ENCODE data around the gene KCNIP3.
"Not testable (repeated sequence)": the region's sequence is repeated elsewhere in the genome, so short reads cannot be mapped to it uniquely, and the experiment has no call there.

KCNIP3 gene

DNA sequence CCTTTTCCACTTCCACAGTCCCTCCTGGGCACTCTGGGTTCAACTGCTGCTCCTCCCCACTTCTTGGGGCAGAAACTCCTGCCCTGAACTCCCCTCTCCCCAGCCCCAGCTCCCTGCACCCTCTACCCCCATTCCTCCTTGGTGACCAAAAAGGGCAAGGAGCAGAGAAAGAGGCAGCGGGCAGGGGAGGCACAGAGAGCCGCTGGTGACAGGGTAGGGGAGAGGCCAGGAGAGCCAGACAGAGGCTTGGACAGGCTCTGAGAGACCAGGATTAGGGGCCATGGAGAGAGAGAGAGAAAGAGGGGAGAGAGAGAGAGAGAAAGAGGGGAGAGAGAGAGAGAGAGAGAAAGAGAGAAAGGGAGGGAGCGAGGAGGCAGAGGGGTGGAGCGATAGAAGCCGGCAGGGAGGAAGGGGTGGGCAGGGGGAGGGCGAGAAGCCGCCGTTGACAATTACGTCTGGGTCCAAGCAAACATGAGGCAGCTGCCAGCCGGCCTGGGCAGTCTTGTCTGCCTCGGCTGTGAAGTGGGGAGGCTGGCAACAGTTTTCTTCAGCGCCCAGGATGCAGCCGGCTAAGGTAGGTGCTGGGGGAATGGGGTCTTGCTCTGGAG lies at the start of gene KCNIP3:
Gene KCNIP3, plus strand, starts transcription at position 468 of the 608 bp plus-strand sequence. Its CDS starts 92 bp downstream, at position 560.
- no peak for DNase-seq

DNA sequence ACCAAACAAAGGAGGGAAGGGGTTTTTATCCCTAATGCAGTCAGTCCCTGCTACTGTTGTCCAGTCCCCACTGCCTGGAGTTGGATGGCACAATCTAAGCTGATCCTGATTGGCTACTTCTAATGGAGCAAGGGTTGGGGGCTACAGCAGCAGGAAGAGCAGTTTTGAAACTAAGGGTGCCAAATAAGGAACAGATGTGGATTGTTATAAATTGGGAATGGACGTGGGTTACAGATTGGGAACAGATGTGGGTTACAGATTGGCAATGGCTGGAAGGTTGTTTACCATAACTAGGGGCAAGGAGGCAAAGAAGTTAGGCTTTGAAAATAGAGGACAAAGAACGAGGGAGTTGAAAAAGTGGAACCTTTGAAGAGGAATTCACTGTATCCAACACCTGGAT lies 38.9 kb upstream of the KCNIP3 start:
- DNase-seq = no peak

DNA sequence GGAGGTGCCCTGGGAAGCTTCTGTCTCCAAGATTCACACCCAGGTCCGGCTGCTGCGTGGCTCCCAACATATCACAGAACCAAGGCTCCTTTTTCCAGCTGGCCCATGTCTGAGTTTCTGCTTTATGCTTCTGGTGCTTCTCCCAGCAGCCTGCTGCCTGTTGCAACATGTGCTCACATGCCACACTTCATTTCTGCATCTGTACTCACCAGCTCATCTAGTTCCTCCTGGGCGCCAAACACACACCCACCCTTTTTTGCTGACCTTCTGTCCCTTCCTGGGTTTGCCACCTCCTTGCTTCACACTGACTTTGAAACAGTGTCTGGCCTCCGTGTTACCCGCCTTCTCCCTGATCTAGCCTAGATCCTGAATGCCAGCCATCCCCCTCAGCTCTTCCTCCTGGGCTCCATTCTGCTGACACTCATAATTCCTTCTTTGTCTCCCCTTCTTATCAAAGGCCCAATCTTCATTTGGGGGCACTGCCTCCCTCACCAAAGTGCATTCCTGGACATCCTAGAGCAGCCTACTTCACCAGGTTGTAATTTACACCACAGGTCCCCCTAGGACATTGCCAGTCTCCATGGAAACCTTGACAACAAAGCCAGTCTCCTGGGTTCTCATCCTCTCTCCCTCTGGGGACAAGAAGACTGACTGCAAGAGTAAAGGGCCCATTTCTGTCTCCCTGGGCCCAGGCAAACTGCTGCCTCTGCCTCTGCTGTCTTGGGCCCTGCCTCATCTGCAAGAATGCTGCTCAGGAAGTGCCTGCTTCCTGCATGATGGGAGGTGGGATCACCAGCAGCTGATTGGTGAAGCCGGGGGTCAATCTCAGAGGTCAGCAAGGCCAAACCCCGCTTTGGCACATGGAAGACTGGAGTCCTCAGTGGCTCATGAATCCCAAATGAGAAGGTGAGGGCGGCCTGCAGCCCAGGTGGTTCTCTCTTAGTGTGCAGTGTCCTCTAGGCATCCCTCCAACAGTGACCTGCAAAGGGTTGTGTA lies 36.8 kb upstream of the KCNIP3 start:
- DNase-seq = no peak

DNA sequence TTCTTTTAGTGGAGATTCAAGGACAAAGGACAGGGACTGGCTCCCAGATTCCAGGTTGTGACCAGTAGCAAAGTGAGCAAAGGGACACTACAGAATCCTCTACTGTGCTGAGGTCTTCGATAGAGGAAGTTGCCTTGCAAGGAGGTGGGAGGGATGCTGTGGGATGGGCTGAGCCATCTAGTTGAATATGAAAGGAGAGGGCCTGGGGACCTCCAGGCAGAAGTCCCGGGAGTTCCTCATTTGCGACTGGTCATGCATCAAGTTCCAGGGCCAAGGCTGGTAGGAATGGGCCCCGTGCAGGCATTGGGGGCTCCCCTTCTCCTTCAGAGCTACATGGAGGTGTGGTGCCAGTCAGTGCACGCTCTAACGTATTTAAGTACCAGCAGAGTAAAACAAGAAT lies 35.5 kb upstream of the KCNIP3 start:
- DNase-seq = no peak

DNA sequence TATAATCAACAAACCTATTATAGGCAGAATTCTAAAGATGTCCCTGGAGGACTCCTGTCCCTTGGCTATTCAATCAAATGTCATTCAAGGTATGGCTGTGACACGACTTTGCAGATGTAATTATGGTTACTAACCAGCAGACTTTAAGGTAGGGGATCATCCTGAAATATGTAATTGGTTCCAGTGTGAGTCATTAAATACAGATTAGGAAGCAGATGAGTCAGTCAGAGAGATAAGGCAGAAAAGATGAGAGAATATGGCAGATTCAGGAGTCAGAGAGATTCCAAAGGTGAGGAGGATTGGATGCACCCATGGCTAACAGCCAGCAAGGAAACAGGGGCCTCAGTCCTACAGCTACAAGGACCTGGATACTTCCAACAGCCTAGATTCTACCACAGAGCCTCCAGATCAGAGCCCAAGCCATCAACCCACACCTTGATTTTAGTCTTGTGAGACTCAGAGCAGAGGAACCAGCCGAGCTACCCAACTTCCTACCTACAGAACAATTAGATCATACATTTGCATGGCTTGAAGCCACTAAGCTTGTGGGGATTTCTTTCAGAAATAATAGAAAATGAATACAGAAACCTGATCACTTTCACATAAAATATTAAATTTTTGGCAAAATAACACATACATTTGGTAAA lies 34.1 kb upstream of the KCNIP3 start:
- no peak for DNase-seq

DNA sequence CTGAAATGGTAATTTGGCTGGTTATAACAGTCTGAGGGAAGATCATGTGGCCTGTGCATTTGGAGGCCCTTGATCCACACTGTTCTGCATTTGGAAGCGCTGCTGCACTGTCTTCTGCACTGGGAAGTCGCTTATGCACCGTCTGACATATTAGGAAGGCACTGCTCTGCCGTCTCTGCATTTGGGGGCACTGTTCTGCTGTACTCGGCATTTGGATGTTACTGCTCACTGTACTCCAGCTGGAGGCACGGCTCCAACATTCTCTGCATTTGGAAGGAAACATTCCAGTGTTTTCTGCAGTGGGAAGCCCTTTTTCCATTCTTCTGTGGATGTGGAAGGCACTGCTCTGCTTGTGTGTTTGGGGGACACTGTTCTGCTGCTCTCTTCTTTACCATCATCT lies 32.5 kb upstream of the KCNIP3 start:
- no peak for DNase-seq

DNA sequence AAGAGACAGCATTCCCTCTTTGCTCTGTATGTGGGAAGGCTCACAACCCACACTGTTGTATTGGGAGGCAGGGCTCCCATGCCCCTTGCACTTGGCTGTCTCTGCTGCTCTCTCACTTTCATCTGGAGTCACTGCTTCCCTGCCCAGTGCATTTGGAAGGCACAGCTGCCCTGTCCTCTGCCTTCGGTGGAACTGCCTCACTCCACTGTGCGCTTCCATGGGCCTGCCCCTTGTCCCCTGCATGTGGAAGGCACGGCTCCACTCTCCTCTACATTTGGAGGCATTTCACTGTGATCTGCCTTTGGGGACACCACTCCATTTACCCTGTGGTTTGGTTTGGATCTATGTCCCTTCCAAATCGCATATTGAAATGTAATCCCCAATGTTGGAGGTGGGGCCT lies 32.0 kb upstream of the KCNIP3 start:
- DNase-seq = no peak

DNA sequence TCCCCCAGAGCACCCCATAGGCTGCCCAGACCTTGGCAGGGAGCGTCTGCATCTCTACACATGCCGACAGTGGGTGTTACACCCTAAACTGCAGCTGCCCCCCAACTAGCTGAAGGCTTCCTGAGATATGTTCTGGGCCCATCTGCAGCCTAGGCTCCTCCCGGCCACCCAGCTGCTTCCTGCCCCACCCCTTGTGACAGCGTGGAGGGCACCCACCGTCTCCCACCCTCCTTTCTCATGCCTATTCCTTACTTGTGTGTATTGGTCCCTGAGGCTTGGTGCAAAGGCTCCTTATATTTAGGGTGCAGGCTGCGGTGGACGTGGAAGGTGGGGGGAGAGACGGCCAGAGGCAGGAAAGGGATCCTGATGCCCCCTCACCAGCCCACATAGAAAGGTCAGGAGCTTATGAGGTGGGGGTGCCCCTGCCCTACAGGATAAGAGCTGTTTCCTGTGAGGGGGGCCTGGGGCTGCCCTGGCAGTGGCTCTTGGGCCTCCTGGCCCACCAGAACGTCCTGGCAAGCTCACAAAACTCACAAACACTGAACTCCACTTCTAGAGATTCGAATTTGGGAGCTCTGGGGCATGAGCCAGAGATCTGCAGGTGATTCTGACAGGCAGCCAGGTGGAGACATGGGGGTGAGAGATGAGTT lies 30.2 kb upstream of the KCNIP3 start:
- DNase-seq = no peak

DNA sequence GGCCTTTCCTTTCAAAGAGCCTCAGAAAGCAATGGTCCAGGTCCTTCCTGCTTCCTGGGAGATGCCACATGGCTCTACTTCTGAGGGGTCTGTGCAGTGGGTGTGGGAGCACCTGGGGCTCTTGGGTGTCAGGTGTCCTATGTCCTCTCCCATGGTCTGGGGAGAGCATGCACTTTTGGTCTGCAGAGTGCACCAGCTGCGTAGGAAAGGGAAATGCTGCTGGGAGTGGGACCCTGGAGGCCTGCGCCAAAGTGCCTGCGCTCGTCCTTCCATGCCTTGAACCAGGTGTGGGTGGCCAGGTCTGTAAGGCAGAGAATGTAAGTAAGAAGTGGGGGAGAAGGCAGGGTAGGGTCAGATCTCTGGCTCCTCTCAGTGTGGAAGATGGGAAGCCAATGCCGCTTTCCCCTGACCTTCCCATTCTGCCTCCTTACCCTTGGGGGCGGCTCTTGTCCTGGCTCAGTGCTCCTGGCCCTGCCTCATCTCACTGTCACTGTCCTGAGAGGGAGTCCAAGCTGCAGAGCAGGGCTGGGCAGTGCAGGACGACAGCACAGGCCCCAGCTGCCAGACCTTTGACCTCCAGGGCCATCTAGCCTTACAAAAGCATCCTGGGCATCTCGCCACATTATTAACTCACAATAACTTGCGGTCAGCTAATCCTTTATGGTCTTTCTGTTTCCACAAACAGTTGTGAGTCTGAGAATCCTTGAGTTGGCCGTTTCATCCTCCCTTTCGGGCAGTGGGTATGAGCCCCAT lies 29.5 kb upstream of the KCNIP3 start:
- no peak for DNase-seq

DNA sequence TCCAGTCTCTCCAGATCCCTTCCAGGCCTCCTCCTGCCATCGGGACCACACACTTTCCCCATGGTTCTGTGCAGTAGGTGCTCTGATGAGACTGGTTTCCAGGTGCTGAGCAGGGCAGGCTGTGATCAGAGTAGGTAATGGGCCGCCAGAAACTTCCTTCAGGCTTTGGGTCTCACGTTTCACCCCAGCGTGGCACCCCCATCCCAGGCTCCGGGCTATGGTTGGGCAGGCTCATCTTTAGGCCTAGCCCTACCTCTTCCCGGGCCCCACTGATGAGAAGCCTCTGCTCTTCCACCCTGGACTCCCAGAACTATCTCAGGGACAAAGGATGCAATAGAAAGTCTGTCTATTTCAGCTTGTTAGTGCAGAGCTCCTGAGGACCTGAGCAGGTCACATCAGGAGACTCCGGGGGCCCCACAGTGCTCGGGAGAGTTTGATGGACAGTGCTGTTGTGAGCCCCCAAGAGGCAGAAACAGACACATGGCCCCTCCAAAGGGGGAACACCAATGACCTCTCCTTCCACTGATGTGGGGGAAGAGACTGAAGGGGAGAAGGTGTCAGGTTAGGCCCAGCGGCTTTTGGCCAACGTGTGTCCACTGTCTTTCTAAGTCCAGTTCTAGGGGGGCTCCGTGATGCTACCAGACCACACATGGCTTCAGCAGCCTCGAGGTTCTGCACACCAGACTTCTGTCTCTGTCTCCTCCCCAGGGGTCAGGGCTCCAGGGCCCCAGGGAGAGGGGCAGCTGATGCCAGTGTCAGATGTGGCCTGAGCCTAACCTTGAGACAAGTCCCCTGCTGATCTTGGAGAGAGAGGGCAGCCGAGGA lies 28.7 kb upstream of the KCNIP3 start:
- DNase-seq = no peak

DNA sequence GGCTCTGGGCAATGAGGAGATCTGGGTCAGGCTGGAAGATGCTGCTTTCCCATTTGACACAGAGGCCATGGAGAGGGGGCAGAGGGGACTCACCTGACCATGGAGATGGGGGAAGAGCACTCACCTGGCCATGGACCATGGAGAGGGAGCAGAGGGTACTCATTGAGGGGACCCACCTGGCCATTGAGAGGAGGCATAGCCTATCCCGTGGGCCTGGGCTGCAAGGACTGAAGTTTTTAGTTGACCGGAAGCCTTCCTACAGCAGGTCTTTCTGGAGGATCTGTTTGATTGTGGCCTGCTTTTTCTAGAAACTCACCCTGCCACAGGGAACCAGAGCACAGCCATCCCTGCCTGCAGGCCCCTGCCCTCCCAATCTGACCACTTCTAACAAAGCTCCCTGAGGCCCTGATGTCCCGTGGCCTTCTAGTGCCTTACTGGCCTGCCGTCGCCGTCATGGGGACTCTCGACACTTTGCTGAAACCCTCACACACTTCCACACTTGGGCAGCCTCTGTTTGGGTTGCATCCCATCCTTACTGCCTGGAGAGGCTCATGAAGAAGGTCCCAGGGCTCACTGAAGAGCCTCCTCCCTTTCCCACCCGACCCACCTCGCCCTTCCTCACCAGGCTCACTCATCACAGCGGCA lies 28.0 kb upstream of the KCNIP3 start:
- no peak for DNase-seq

DNA sequence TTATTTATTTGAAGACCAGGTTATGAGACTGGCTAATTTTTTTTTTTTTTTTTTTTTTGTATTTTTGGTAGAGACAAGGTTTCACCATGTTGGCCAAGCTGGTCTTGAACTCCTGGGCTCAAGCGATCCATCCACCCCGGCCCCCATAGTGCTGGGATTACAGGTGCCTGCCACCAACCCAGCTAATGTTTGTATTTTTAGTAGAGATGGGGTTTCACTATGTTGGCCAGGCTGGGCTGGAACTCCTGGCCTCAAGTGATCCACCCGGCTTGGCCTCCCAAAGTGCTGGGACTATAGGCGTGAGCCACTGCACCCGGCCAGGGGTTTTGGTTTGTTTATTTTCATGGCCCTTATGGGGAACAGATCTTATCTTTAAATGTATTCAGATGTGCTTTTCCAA lies 27.4 kb upstream of the KCNIP3 start:
- not testable (repeated sequence) for DNase-seq

DNA sequence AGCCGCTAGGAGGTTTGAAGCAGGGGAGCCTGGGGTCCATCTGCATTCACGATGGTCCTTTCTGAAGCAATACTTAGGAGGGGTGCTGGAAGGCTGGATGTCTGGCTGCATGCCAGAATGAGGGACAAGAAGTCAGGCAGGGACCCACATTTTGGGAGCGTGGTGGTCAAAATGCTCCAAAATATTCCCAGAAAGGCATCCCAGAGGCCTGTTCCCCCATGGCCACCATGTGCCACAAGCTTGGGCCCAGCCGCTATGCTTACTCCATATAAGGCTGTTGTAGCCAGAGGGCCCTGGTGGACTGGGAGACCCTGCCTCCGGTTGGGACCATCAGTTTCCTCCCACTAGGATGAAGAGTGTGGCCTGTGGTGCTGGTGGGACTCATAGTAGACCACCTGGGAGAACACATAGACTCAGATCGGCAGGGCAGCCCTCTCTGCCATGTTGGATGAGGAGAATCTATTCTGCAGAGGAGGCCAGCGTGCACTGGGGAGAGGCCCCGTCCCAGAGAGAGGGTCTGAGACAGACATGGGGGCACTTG lies 26.5 kb upstream of the KCNIP3 start:
- no peak for DNase-seq

DNA sequence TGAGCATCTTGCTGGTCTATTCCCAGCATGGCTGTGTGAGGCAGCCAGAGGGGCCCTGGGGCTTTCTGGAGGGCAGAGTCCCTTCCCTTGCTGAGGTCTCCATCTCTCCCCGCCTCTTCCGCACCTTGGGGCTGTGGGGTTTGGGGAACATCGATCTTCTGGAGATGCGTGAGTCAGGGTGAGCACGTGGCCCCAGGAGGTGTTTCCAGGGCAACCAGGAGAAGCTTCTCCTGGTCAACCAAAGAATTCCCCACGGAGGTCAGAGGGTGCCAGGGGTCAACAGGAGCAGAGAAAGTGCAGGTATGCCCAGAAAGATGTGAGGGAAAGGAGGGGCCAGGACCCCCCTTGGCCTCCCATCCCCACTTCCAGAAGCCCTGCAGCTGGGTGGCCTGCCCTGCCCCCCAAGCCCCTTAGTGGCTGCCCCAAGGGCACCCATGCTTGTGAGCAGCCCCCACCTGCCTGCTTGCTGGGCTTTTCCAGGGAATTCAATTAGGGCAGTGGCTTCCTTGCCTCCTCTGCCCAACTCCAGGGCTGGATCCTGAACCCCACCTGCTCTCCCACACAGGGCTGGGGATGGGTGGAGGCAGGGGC lies 25.7 kb upstream of the KCNIP3 start:
- no peak for DNase-seq

DNA sequence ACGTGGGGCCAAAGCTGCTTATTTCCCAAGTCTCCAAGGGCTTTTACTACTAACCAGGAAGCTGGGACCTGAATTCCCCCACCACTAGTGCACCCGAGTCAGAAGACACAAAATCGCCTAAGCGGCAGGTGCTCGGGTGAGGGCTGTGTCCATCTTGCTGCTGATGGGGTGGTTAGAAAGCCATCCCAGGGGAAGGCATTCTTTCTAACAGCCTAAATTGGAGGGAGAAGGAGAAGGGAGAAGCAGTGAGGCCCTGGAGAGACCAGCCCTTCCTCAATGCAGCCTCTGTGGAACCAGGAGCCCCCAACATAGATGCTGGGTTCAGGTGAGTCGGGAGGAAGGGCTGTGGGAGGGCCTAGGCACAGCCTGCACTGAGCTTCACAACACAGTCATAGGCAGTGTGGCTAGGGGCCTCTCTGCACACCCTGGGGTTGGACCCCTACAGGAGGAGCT lies 24.8 kb upstream of the KCNIP3 start:
- no peak for DNase-seq

DNA sequence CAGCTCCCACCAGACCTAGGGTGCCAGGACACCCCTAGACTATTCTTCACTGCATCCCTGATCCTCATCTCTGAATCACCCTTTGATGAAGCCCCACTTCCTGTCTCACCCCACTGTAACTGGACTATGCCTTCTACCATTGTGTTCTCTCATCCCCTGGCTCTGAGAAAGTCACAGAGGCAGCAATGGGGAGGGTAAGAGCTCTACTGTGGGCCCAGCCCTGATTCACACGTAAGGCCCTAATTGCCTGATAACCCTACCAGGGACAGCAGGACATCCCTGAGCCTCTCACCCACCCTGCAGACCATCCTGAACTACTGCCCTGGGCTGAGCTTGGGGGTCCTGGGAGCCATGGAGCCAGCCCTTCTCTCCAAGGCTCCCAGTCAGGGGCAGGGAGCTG lies 24.4 kb upstream of the KCNIP3 start:
- no peak for DNase-seq

DNA sequence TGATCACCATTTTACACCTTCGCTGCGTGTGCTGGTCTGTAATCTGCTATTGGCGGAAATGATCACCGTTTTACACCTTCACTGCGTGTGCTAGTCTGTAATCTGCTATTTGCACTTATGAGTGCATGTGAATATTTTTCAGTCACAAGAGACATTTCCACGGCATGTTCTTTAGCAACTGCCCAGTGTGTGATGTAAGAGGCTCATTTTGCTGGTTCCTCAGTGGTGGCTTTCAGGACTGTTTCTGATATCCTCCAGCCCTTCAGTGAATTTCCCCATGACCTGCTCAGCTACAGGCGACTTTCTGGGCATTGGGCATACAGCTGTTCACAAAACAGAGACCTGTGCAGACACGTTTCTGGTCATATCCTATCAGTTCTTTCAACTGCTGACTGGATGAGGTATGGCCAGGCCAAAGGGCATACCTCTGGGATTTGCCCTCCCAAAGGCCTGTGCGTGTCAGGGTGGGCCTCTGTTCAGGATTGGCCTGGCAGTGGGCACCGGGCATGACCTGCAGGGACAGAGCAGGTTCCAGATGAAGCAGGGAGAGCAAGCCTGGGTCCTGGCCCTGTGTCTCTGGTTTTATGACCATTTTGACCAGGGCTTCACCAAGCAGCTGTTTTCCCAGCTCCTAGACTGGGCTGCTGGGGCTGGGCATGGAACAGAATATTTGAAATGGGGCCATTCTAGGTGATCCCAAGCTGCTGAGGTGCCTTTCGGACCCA lies 23.4 kb upstream of the KCNIP3 start:
- no peak for DNase-seq

DNA sequence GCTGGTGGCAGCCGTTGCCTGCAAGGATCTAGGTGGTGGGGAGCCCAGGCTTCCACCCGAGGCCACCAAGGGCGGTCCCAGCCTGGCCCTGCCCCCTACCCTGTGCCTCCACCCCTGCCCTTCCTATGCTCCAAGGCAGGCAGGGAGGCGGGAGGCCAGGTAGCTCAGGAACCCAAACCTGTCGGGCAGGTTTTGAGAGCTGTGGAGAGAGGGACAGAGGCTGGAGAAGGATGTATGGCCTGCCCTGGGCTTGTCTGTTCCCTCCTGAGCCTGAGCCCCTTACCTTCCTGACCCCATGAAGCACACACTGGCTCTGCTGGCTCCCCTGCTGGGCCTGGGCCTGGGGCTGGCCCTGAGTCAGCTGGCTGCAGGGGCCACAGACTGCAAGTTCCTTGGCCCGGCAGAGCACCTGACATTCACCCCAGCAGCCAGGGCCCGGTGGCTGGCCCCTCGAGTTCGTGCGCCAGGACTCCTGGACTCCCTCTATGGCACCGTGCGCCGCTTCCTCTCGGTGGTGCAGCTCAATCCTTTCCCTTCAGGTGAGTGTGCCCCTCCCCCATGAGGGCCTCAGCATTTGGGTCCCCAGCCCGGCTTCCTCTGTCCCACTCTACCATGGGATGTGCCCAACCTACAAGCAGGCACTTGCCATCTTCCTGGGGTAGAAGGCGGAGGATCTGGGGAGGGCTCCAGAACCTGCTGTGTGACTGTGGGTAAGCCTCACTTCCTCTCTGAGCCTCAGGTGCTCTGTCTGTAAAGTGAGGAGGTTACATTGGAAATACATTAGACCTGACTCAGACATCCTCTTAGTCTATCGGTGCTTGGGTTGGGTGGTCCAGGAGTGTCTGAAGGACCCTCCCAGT lies 22.6 kb upstream of the KCNIP3 start, which contains the start of gene PROM2:
Gene PROM2, plus strand, starts transcription at position 159 of the 860 bp plus-strand sequence. Its CDS starts 137 bp downstream, at position 296.
- DNase-seq = no peak

All from activated CD4-positive, alpha-beta T cell treated with anti-CD3 and anti-CD28 coated beads, Interleukin-2, amount 50 U/mL, for 1 hour (primary cell).